AG10803 (cell line): ENCODE results near the gene PROM2.
A peak's percentile ranks its signal among the peaks of the same experiment; 100 is the strongest.
"Not testable (repeated sequence)": the region's sequence is repeated elsewhere in the genome, so short reads cannot be mapped to it uniquely, and the experiment has no call there.

ENCODE experiments used
- DNase-seq: peaks from one replicate; pipeline ENCODE4 v3.0.0; 2010; ENCODE audit warnings: low read depth
- H3K4me3 ChIP-seq: 2 replicates; pipeline ENCODE4 v1.5.1; 2011; ENCODE audit warnings: mild to moderate bottlenecking, low read length, control low read depth
- CTCF ChIP-seq: conservative IDR thresholded peaks from 2 replicates; pipeline ENCODE4 v1.5.1; 2011; ENCODE audit warnings: mild to moderate bottlenecking, low read length, control low read depth, inconsistent platforms

Gene PROM2

GRCh38 chr2:95240091-95240490, 34.2 kb upstream of the PROM2 start:
- no peak for TF ChIP-seq CTCF
- H3K4me3 ChIP-seq: no peak overlapping the region
- DNase-seq: no peak

- no peak for TF ChIP-seq CTCF
- H3K4me3 ChIP-seq: no peak overlapping the region
- DNase-seq: no peak
Measured at GRCh38 chr2:95240556-95240955, 33.7 kb upstream of the PROM2 start.

GRCh38 chr2:95242084-95242483, 32.2 kb upstream of the PROM2 start:
- H3K4me3 ChIP-seq, DNase-seq: not testable (repeated sequence)

- no peak for TF ChIP-seq CTCF
- H3K4me3 ChIP-seq: no peak overlapping the region
- DNase-seq: peak; percentile 32
Measured at GRCh38 chr2:95258271-95258670, 16.0 kb upstream of the PROM2 start.

GRCh38 chr2:95260028-95261023, 13.9 kb upstream of the PROM2 start:
- peak; percentile 66 for DNase-seq
- TF ChIP-seq CTCF: no peak

GRCh38 chr2:95261602-95262001, 12.6 kb upstream of the PROM2 start:
- H3K4me3 ChIP-seq: no peak overlapping the region
- no peak for TF ChIP-seq CTCF
- no peak for DNase-seq

More at GRCh38 chr2:95260028-95261023, 13.9 kb upstream of the PROM2 start:
- H3K4me3 ChIP-seq: no peak overlapping the region

GRCh38 chr2:95262896-95263542, 11.2 kb upstream of the PROM2 start:
- no peak overlapping the region for H3K4me3 ChIP-seq
- TF ChIP-seq CTCF: no peak
- DNase-seq: no peak
